H1 (cell line): ENCODE results near the gene SSRP1. TPM values are rescaled to one million over a fixed set of nuclear protein-coding genes. Genes with fewer than 3 reads are reported as not detected.

Experiments used
- EZH2 ChIP-seq: fragments of 200-600 bp; sonication (generic); IDR thresholded peaks from 2 replicates; pipeline ENCODE4 v1.7.1; 2012; ENCODE audit warnings: low read depth, mild to moderate bottlenecking, moderate library complexity, low read length, inconsistent platforms; ENCODE audit not compliant: severe bottlenecking
- GABPA ChIP-seq: IDR thresholded peaks from 2 replicates; pipeline ENCODE4 v1.6.1; 2011; ENCODE audit warnings: mild to moderate bottlenecking, low read length, moderate library complexity, borderline replicate concordance; ENCODE audit not compliant: insufficient read depth
- PHF8 ChIP-seq: fragments of 200-600 bp; sonication (generic); conservative IDR thresholded peaks from 2 replicates; pipeline ENCODE4 v1.7.1; 2012; ENCODE audit warnings: low read depth, mild to moderate bottlenecking, inconsistent platforms, low read length, moderate library complexity
- POU5F1 ChIP-seq: IDR thresholded peaks from 2 replicates; pipeline ENCODE4 v1.6.1; 2011; ENCODE audit warnings: low read depth, mild to moderate bottlenecking, low read length, moderate library complexity
- RAD21 ChIP-seq, 2 experiments: IDR thresholded peaks in 1 of 2; conservative IDR thresholded peaks in 1 of 2; 2 replicates each; pipeline ENCODE4 v1.6.1; 2011; ENCODE audit warnings: low read depth in 2 of 2, low read length in 2 of 2, improper control_type of control experiment in 1 of 2, inconsistent platforms in 1 of 2, mild to moderate bottlenecking in 1 of 2, moderate library complexity in 1 of 2
- SP2 ChIP-seq: IDR thresholded peaks from 2 replicates; pipeline ENCODE4 v1.6.1; 2012; ENCODE audit warnings: mild to moderate bottlenecking, low read length, inconsistent platforms
- ZNF274 ChIP-seq: IDR thresholded peaks from 2 replicates; pipeline ENCODE4 v1.7.0; 2012; ENCODE audit warnings: low read length, borderline replicate concordance; ENCODE audit errors: extremely low read depth
- polyA plus RNA-seq, 7 experiments: library from polyadenylated mRNA; depleted of rRNA in 3 of 7; stranded (reverse) in 5 of 7; unstranded in 2 of 7; fragments of >200 nt in 5 of 7; fragments of 200-250 nt in 2 of 7; gene quantifications; 1 replicate in 5 of 7; 2 replicates in 1 of 7; 4 replicates in 1 of 7; pipeline versions ENCODE4 v1.2.1 to v1.2.3, GENCODE V29; 2011 to 2013; ENCODE audit warnings: missing spikeins in 2 of 7, mixed read lengths in 2 of 7
- total RNA-seq: library from RNA; stranded (reverse); fragmentation: NEBNext Ultra II Directional; extraction: Animal tissue kit (Norgen Biotek cat#: 25700); gene quantifications from 2 replicates; pipeline ENCODE4 v1.2.1, GENCODE V29; 2021
- TF ChIP-seq, protein P1 (sequence below): fragments of 300-600 bp; sonication (generic); IDR thresholded peaks from 2 replicates; pipeline ENCODE4 v1.7.1; 2012; ENCODE audit warnings: low read length, moderate library complexity, mild to moderate bottlenecking, inconsistent platforms; ENCODE audit not compliant: insufficient replicate concordance
- TF ChIP-seq, protein P2 (sequence below): IDR thresholded peaks from 2 replicates; pipeline ENCODE4 v1.6.1; 2012; ENCODE audit warnings: low read length, inconsistent platforms

SSRP1 gene
- total and polyA plus RNA-seq, 2 of the 8 experiments (the other 6 are each of a cell fraction or from before 2014, with no cell fraction given), result 259 to 281 TPM

DNA sequence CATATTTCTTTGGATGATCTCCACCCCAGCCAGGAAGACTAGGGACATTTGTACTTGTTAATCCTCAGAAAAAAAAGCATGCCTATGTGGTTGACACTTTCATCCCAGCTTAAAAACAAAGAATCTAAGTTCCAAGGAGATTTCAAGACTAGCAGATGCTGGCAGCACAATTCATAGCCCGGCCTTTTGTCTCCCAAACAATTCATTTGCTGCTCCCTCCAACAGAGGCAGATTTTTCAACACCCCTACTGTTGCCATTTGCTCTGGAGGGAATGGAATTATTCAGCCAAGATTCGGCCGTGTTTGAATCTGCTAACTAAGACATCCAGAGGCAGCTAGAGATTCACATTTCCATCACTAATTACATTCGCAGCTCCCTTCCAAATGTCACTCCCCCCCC, 17.8 kb upstream of the SSRP1 start (continued):
- TF ChIP-seq, protein P1, sequence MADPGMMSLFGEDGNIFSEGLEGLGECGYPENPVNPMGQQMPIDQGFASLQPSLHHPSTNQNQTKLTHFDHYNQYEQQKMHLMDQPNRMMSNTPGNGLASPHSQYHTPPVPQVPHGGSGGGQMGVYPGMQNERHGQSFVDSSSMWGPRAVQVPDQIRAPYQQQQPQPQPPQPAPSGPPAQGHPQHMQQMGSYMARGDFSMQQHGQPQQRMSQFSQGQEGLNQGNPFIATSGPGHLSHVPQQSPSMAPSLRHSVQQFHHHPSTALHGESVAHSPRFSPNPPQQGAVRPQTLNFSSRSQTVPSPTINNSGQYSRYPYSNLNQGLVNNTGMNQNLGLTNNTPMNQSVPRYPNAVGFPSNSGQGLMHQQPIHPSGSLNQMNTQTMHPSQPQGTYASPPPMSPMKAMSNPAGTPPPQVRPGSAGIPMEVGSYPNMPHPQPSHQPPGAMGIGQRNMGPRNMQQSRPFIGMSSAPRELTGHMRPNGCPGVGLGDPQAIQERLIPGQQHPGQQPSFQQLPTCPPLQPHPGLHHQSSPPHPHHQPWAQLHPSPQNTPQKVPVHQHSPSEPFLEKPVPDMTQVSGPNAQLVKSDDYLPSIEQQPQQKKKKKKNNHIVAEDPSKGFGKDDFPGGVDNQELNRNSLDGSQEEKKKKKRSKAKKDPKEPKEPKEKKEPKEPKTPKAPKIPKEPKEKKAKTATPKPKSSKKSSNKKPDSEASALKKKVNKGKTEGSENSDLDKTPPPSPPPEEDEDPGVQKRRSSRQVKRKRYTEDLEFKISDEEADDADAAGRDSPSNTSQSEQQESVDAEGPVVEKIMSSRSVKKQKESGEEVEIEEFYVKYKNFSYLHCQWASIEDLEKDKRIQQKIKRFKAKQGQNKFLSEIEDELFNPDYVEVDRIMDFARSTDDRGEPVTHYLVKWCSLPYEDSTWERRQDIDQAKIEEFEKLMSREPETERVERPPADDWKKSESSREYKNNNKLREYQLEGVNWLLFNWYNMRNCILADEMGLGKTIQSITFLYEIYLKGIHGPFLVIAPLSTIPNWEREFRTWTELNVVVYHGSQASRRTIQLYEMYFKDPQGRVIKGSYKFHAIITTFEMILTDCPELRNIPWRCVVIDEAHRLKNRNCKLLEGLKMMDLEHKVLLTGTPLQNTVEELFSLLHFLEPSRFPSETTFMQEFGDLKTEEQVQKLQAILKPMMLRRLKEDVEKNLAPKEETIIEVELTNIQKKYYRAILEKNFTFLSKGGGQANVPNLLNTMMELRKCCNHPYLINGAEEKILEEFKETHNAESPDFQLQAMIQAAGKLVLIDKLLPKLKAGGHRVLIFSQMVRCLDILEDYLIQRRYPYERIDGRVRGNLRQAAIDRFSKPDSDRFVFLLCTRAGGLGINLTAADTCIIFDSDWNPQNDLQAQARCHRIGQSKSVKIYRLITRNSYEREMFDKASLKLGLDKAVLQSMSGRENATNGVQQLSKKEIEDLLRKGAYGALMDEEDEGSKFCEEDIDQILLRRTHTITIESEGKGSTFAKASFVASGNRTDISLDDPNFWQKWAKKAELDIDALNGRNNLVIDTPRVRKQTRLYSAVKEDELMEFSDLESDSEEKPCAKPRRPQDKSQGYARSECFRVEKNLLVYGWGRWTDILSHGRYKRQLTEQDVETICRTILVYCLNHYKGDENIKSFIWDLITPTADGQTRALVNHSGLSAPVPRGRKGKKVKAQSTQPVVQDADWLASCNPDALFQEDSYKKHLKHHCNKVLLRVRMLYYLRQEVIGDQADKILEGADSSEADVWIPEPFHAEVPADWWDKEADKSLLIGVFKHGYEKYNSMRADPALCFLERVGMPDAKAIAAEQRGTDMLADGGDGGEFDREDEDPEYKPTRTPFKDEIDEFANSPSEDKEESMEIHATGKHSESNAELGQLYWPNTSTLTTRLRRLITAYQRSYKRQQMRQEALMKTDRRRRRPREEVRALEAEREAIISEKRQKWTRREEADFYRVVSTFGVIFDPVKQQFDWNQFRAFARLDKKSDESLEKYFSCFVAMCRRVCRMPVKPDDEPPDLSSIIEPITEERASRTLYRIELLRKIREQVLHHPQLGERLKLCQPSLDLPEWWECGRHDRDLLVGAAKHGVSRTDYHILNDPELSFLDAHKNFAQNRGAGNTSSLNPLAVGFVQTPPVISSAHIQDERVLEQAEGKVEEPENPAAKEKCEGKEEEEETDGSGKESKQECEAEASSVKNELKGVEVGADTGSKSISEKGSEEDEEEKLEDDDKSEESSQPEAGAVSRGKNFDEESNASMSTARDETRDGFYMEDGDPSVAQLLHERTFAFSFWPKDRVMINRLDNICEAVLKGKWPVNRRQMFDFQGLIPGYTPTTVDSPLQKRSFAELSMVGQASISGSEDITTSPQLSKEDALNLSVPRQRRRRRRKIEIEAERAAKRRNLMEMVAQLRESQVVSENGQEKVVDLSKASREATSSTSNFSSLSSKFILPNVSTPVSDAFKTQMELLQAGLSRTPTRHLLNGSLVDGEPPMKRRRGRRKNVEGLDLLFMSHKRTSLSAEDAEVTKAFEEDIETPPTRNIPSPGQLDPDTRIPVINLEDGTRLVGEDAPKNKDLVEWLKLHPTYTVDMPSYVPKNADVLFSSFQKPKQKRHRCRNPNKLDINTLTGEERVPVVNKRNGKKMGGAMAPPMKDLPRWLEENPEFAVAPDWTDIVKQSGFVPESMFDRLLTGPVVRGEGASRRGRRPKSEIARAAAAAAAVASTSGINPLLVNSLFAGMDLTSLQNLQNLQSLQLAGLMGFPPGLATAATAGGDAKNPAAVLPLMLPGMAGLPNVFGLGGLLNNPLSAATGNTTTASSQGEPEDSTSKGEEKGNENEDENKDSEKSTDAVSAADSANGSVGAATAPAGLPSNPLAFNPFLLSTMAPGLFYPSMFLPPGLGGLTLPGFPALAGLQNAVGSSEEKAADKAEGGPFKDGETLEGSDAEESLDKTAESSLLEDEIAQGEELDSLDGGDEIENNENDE, result no peak
- no peak for TF ChIP-seq EZH2
- TF ChIP-seq SP2, result no peak
- no peak for TF ChIP-seq RAD21 (IDR thresholded peaks at IDR 0.05 in 1 of 2, conservative IDR thresholded peaks at IDR 0.05 in 1 of 2; ENCODE audit: low read depth in 2 of 2, low read length in 2 of 2)
- TF ChIP-seq, protein P2, sequence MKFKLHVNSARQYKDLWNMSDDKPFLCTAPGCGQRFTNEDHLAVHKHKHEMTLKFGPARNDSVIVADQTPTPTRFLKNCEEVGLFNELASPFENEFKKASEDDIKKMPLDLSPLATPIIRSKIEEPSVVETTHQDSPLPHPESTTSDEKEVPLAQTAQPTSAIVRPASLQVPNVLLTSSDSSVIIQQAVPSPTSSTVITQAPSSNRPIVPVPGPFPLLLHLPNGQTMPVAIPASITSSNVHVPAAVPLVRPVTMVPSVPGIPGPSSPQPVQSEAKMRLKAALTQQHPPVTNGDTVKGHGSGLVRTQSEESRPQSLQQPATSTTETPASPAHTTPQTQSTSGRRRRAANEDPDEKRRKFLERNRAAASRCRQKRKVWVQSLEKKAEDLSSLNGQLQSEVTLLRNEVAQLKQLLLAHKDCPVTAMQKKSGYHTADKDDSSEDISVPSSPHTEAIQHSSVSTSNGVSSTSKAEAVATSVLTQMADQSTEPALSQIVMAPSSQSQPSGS, result no peak
- TF ChIP-seq GABPA, result no peak
- no peak for TF ChIP-seq PHF8
- no peak for TF ChIP-seq ZNF274
- no peak for TF ChIP-seq POU5F1
